Stimulated activated CD4-positive, alpha-beta T cell treated with anti-CD3 and anti-CD28 coated beads, Interleukin-1b, Interleukin-23, amount 100 ng/mL, for 24 hours (primary cell): ENCODE measurements around the gene TMEM26.

ENCODE experiments used
- DNase-seq, 4 experiments: peaks; one replicate each; pipeline ENCODE4 v3.0.0-alpha.2; 2020; ENCODE audit warnings: low read depth in 4 of 4, low spot score in 1 of 4

TMEM26 gene

DNA sequence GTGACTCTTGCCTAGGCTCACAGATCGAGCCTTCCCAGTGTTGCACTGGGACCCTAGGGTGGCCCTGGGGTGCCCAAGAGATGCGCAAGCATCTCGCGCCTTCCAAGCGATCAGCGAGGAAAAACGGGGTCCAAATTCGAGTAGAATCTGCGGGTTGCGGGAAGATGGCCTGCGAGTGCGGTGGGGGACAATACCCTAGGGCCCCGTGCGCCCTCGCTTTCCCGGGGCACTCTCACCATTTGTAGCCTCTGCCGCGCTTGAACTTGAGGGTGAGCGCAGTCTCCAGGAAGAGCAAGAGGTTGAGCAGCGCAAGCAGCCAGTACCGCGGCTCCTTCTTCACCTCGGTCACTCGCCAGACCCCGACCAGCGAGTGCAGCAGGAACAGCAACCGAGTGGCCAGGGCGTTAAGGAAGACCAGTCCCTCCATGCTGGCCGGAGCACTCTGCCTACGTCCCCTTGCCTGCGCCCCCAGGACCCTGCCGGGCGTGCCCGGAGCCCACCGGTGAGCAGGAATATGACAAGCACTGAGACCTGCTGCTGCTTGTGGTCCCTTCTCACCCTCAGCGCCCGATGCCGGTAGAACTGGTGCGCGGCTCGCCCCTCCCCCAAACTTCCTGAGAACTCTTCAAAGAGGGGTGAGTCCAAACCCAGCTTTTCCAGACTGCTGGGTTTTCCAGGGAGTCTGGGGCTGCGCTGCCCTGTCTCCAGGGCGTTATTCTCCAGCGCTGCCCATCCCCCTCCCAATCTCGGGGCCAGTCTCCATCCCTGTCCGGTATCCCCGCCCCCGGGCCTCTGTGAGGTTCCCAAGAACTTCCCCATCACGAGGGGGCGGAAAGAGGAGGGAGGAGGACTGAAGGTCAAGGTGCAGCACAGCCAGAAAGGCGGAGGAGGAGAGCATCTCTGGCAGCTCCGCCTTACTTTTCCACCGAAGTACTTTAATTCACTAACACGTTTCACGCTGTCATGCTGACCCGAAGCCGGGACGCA is at the start of gene TMEM26:
TMEM26 (minus strand) TSS at position 727 of the 987 bp plus-strand sequence; CDS start at position 427, 300 bp downstream.
- DNase-seq: no peak

DNA sequence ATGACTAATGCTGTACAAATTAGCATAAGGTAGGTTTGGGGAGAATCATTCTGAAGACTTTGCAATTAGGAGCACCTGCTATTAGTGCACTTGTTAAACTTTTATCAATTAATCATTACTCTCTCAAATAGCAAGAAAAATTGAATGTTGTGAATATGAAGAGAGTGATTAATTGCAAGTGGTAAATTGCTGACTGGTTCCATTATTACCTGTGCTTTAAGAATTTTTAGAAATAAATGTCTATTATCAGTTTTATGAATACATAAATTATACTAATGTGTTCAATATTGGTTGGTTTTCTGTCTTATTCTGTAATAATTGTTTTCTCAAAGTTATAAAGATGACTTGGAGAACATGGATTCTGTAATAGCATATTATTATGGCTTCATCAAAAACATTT is 47.3 kb upstream of the TMEM26 start:
- no peak for DNase-seq

DNA sequence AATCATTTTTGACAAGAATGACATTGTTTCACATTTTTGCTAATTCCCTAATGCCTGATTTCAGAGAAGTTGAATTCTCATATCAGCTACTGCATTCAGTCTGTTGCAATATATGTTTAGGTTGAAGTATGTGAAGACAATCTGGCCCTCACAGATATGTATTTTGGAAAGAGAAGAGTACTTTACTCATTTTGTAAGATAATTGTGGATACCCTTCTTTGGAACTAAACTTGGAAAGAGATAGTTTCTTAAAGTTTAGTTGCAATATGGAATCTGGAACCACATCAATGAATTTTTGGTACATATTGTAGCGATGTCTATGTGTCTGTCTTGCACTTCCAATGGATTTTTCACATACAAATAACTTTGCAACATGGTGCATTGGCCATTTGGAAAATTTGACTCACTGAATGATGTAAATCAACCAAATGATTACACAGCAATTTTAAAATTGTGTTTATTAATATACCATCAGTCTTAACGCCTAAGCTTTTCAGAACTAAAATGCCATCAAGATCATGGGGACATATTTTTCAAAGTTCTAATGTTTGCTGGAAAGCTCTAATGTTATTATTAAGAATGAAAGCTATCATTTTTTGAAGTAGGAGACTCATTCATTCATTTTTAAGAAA is 39.3 kb upstream of the TMEM26 start:
- DNase-seq: no peak

DNA sequence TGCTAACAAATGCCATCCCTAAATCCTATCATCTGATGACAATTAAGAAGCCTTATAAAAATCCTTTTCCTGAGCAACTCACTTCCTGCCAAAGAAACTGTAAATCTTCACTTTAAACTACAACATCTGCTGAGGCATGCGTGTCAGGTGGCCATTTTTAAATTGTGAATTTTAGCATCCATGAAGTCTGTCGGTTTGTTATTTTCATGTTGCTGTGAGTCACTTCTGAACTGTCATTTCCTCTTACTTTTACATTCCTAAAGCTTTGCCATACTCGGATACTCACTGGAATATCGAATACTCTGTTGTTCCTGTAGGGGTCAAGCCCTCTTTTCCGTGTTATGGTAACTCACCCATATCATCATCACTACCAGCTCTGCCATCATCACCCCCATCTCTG is 34.3 kb upstream of the TMEM26 start:
- no peak for DNase-seq

DNA sequence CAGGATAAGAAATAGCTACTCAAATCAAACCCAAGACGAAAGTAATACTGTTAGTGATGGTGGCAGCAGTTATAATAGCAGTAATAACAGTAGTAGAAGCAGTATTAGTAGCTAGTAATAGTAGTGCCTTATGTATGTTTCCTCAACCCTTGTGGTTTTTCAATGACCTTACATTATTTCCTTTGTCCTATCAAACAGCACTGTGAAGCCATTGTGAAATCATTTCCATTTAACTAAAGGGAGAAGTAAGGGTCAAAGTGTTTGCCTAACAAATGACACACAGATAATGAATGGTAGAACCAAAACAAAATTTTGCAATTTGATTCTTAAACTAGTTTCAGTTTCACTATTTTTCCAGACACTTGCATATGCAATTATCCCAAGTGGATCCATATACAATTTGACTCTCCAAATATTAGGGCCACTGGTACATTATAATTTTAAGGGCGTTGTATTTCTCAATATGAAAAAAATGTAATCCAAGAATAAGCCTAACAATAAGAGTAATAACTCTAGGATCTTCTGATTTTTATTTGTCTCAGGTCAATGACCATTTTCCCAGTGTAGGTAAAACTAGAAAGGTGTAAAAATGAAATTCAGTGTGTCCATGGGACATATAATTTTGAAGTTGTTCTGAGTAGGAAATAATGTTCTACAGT is 33.7 kb upstream of the TMEM26 start:
- DNase-seq: no peak

DNA sequence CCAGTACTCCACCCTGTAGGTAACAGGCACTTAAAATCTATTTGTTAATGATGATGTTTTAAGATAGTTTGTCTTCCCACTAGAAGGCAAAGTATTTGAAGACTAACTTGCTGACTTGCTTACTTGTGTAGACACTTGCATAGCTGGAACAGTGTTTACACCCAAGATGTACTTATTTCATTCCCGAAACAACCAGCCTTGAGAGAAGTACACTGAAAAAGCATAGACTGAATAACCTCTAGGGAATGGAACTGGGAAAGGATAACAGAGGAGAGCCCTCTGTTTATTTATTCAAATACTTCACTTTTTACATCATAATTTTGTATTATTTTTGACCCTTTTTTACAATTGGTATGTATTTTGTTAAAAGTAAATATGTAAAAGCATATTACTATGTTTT is 33.1 kb upstream of the TMEM26 start:
- no peak for DNase-seq

DNA sequence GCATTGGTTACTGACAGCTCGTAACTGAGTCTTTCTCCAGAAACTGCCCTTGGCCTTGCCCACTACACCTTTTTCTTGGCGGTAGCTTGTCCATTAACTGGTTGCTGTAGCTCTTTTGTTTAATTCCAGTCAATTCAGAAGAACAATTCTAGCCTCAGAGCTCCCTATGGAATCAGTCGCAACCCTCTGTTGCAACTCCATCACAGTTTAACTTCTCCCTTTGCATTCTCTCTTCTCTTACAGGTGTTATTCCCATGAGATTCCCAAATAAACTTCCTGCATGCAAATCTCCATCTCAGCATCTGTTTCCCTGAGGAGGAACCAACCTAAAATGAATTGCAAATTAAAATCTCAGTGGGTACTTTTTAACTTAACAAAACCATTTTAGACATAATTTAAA is 28.4 kb upstream of the TMEM26 start:
- no peak for DNase-seq

DNA sequence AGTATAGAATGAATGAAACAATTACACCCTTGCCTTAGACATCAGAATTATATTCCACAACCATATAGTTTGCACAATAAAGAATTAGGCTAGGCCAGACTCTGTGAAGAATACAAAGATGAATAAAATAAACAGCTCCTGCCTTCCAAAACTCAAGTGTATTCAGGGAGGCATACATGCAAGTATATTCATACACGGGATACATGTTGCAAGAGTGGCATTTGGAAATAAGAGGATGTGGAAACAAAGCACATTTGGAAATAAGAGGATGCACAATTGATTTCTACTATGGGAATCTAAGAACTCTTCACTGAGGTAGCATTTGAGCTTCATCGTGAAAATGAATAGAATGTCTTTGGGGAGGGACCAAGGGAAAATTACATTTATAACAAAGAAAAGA is 27.0 kb upstream of the TMEM26 start:
- no peak for DNase-seq

DNA sequence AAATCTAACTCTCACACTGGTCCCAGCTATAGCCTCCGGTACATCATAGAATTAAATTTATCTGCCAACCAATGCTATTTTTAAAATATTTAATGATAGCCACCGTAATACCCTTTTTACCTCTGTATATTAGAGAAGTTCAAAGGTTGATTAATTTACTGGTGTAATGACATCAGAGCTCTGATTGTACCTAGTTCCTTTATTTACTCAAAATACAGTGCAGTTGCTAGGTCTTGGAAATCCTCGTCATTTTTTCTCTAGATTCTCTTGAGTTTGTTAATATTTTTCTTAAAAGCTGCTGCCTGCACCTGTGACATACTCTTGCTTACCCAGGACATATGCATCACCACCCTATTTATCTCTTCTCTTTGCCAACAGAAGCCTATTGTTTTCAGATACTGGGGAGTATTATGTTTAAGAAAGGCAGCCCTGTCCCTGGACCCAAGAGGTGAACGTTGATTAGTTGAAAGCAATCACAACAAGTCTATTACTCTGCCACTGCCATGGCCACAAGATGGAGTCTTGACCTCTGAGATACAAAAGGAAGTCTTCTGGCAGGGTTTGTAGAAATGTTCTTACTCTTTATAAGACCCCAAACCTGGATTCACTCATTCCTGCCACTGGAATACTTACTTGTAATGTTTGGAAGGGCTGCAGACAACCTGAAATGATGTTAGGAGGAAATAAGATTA is 25.6 kb upstream of the TMEM26 start:
- no peak for DNase-seq

DNA sequence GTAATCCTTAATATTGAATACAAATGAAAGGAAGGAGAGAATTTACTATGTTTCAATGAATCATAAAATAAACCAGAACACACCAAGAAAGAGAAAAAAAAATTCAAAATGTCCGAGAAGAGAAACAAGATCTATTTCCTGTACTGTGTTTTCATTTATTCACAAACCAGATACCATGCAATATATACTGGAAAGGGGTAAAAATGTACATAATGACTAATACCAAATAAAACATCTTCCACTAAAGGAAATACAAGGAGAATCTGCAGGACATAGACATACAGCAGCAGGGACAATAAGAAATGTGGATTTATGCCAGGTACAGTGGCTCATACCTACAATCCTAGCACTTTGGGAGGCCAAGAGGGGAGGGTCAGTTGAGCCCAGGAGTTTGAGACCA is 24.3 kb upstream of the TMEM26 start:
- no peak for DNase-seq

DNA sequence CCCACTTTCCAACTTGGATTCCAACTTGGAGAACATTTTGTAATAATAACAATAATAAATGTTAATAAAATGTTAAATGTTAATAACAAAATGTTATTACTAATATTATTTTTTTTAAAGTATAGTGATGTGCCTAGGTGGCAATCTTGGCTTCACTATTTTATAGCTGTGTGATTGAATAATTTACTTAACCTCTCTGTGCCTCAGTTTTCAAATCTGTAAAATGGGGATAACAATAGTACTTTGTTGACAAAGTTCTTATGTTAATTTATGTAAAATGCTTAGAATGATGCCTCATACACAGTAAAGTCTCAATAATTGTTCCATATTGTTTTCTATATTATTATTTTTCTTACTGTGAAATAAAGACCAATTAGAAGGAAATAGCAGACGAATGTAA is 23.3 kb upstream of the TMEM26 start:
- no peak for DNase-seq

DNA sequence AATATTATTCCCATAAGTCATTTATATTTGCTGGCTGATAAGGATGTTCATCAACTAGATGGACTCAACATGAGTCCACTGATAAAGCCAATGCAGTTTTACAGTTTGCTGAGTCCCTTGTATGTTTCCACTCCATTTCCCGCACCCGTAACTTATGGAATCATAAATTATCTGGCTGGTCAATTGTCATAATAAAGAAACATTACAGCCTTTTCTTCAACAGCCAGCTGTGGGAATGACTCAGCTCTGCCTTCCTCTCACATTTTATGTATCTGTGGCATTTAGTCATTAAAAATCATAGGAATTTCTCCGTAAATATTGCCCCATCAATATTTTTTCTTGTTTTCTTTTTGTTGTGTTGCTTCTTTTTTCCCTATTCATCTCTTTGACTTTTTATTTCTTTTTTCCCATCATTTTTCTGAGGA is 22.3 kb upstream of the TMEM26 start:
- DNase-seq: no peak

DNA sequence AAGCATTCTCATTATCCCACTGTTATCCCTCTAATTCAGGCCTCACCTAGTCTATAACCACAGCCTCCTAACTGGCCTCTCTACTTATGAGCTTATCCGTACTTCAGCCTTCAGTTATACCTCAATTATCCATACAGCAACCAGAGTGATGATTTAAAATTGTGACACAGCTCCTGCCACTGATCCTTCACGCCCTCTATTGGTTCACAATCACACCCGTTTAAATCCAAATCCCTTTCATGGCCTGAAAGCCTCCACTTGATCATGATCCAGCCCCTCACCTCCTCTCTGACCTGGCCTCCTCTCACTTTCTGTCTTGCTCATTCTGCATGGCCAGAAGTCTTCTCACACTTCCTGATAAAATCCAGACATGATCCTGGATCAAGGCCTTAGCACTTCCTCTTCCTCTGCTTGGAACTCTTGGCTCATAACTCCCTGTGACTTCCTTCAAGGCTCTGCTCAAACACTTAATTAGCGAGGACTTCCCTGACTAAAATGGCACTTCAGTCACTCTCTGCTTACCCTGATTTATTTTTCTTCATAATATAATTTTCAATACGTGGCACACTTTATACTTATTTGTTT is 19.0 kb upstream of the TMEM26 start:
- no peak for DNase-seq

DNA sequence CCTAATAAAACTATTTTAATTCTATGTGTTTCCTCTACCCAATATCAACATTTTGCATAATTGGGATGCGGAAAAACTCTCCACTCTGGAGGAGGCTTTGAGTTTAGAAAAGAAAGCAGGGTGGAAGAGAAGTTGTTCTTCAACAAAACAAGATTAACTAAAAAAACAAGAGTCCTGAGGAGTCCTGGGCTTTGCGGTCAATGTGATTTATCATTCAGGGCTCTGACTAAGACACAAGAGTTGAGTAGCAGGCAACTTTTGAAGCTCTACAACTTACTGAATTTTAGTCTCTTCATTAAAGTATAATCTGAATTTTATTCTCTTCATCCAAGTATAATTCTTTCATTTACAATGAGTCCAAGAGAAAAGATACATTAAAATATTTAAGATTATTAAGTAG is 18.3 kb upstream of the TMEM26 start:
- DNase-seq: no peak

DNA sequence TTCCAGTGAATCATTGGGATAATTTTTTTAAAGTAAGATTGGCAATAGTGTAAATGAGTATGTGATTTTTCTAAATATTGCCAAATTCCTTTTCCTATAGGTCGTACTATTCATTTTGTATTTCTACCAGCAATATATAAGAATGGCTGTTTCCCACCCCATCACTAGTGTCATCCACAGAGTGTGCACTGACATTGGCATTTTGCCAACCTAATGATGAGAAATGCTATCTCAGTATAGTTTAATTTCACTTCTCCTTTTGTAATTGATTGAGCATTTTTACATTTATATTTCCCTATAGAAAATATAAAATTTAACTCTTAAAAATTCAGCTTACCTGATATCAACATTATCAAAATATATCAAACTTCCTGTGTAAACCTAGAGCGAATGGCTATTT is 17.6 kb upstream of the TMEM26 start:
- no peak for DNase-seq

DNA sequence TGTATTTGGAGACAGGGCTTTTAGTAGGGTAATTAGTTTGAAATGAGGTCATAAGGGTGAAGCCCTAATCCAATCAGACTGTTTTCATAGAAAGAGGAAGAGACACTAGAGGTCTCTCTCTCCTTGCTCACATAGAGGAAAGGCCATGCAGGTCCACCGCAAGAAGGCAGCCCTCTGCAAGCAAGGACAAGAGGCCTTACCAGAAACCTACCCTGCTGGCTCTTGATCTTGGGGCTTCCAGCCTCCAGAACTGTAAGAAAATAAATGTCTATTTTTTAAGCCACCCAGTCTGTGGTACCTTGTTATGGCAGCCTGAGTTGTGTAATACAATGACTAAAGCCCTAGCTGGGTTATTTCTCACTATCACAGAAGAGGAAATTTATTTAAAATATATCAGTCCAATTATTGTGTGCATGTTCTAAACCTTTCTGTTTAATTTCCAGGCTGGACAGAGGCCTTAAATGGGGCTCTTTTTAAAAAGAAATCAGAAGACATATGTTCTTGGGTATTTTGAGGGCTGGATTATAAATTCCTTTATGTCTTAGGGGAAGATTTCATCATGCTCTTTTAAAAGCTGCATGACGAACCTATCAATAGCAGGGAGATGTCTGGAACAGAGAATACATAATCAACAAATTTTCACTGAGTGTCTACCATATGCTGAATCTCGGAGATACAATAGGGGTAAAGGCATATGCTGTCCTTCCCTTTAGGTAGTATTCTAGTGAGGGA is 12.9 kb upstream of the TMEM26 start:
- DNase-seq: no peak

DNA sequence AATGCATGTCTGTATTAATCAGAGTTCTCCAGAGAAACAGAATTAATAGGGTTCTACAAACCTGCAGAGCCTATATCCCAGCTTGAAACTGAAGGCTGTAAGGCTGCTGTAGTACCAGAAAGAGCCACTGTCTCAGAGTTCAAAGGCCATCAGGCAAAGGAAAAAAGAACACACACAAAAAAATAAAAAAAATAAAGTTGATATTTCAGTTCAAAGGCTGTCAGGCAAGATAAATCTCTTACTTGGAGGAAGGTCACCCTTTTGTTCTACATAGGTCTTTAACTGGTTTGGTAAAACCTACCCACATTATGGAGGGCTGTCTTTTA is 12.0 kb upstream of the TMEM26 start:
- no peak for DNase-seq

DNA sequence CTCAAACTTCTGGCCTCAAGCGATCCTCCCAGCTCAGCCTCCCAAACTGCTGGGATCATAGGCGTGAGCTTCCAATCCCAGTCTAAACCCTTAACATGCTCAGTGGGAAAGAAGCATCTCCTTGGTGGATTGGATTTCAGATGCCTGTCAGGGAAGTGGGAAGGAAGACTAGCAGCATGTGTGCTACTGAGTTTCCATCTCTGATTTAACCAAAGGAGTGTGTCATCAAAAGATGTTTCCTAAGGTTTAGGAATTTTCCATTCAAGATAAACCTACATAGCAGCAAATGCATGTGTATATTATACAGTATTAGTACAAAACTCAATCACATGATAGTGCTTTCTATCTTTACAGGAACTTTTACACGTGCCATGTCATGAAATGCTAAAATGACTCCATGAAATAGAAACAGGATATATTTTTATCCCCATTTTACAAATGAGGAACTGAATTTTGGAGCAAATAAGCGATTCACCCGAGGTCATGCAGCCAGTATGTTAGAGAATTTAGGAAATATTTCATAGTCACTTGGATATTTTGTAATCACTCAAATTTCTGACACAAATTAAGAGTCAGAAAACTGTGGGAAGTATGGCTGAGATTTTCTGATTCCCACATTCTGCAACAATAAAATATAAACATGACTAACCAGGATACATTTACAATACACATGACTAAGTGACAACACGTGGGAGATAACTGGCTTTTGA is 11.4 kb upstream of the TMEM26 start:
- no peak for DNase-seq

DNA sequence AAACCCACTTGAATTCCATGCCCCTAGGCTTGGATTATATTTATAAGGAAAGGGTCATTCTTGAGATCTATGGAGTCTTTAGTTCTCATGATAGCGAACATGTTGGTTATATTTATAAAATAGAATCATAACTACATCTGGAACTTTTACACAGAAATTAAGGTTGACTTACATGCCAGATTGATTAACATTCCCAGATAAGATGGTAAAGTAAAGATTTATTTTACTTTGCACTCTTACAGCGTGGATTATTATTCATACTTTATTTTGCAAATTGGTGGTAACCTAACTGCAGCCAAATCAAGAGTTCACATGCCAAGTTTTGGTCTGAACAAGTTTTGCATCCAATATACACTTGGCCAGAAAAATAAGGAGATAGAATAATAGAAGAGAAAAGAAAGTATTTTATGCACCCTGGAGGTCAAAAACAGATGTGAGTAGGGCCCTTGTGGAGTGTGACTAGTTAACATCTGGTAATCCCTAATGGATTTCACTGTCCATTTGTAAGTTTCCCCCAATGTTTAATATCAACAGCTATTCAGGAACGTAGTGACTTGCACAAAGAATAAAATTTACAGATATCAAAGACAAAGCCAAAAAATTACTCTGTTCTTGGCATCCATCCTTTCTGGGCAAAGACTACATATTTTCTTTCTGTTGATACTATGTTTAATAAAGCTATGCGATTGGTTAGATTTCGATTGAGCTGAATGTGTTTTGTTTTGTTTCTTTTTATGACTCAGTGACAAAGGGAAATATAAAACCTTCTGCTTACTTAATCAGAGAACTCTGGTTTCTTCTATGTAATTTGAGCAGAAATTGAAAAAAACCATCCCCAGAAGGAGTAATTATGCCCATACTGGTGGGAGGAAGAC is 10.1 kb upstream of the TMEM26 start:
- no peak for DNase-seq
